GM19193 (cell line): Measurements from ENCODE around the gene PGAP2.
A peak's percentile ranks its signal among the peaks of the same experiment; 100 is the strongest.

Experiments
- POLR2A ChIP-seq: IDR thresholded peaks from 4 replicates; pipeline ENCODE4 v1.6.1; 2011; ENCODE audit not compliant: insufficient read depth, insufficient read length; ENCODE audit errors: extremely low read depth

PGAP2 gene

DNA sequence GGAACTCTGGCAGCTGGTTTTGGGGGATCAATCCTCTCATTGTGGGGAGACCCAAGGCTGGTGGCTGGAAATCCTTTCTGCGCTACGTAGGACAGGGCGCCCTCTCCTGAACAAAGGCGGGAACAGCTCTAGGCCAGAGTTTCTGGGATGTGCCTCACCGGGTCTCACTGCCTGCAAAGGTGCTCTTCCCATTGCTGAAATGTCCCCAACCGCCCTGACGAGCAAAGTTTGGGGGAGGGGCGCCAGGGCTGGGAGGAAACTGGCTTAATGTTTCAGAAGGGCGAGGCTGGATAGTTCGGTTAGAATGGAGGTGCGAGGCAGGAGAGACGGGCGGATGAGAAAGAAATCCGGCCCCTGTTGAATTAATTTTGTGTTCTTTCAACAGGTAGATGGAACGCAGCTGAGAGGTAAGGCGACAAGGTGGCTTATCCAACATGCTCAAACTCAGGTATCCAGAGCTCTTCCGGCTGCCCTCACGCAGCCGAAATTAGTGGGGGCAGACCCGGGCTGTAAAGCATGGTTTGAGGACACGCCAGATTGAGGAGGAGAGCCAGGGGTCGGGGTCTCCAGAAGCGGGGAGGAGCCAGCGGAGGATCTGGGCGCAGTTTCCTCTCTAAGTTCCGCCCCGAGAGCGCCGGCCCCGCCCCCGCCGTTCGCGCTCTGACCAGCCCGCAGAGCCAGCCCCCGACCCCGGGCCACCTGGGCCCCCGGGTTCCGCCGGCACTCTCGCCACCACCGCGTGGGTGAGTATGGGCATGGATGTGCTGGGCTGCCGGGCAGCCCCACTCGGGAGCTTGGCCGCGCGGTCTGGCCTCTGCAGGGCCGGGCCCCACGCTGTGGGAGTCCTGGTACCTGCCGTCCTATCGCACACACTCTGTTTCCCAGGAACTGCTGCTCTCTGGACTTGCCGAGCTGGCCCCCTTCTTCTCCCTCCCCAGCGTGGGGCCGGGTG is at the start of gene PGAP2:
PGAP2 (plus strand) TSS at position 652 of the 952 bp plus-strand sequence. CDS start 2,700 bp downstream, outside the sequence.
- TF ChIP-seq POLR2A = peak; percentile 51

DNA sequence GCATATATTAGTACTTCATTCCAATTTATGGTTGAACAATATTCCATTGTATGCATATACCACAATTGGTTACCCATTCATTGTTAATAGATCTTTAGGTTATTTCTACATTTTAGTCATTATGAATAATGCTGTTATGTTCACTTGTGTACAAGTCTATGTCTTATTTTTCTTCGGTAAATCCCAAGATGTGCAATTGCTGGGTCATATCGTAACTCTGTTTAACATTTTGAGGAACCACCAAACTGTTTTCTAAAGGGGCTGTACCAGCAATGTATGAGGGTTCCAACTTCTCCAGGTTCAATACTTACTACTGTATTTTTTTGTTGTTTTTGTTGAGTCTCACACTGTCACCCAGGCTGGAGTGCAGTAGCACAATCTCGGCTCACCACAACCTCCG is 44.1 kb upstream of the PGAP2 start:
- no peak for TF ChIP-seq POLR2A

DNA sequence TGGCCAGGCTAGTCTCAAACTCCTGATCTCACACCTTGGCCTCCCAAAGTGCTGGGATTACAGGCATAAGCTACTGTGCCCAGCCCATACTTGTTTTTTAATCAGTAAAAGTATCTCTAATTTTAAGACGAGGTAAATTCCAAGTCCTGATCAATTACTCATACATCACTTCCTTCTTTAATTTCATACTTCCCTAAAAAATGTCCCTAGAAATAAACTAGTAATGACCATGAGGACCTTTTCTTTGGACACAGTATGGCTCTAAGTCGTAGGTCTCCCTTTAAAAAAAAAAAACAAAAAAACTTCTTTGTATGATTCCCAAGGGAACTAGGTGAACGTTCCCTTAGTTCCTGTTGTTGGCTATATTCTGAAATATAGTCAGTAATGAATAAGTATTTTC is 40.8 kb upstream of the PGAP2 start:
- no peak for TF ChIP-seq POLR2A

DNA sequence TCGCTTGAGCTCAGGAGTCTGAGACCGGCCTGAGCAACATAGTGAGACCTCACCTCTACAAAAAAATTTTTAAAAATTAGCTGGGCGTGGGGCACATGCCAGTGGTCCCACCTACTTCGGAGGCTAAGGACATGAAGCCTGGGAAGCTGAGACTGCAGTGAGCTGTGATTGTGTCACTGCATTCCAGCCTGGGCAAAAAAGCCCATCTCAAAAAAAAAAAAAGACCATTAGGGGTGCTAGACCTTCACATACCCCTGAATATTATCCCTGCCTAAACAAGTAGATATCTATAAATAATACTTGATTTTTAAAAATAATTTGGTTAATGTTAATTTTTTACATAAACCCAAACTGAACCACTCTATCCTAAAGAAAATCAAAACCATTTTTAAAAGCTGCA is 35.2 kb upstream of the PGAP2 start:
- no peak for TF ChIP-seq POLR2A

DNA sequence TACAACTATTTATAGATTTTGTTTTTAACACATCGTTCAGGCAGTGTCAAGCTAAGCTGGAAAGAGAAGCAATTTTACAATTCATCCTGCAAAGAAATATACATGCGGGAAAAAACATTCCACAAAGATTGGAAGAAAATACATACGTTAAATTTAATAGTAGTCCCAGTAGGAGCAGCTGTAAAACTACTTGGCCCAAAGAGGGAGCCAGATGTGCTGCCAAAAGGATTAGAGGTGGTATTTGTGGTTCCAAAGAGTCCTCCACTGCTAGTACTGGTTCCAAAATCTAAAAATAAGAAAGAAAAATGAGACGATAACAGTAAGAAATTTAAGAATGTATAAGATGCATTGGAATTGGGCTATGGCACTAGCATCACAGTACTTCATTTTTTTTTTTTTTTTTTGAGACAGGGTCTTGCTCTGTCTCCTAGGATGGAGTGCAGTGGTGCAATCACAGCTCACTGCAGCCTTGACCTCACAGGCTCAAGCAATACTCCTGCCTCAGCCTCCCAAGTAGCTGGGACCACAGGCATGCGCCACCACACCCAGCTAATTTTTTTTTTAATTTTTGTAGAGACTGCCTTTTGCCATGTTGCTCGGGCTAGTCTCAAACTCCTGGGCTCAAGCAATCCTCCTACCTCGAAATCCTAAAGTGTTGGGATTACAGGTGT is 32.5 kb upstream of the PGAP2 start:
- no peak for TF ChIP-seq POLR2A

DNA sequence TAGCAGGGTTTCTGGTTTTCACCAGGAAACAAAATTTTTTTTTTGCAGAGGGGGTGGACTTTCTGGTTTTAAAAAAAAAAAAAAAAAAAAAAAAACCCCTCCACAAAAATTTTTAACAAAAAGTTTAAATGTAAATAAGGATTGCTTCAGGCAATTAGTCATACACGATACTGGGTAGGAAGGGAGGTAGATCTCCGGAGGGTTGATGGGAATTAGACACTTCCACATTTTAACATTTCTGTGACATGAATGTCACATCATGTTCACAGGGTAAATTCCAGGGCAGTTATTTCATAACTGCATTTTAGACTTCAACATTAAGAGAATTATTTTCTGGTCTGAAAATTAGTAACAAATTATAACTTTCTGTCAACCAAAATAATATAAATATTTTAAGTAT is 26.9 kb upstream of the PGAP2 start:
- no peak for TF ChIP-seq POLR2A

DNA sequence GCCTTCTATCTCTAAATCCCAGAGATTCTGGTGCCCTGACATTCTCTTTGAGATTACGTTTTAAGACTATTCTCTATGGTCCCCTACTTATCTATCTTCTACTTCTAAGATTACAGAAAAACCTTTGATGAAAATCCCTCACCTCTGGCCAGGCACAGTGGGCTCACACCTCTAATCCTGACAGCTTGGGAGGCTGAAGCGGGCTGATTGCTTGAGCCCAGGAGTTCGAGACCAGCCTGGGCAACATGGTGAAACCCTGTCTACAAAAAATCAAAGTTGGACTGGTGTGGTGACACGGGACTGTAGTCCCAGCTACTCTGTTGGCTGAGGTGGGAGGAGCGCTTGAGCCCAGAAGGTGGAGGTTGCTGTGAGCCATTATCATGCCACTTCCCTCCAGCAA is 25.4 kb upstream of the PGAP2 start:
- TF ChIP-seq POLR2A = no peak

DNA sequence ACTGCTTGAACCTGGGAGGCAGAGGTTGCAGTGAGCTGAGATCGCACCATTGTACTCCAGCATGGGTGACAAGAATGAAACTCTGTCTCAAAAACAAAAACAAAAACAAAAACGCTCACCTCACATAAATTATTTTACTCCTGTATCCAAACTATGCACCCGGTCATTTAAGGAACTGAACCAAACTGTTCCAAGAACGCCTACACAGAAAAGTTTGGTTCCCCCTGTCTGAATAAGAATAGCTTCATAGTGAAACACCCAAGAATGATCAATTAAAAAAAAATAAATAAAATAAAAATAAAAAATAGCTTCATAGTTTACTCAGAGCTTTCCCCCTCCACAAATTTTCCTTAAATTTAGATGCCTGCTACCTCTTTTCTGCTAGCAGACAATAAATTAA is 24.7 kb upstream of the PGAP2 start:
- TF ChIP-seq POLR2A = no peak

DNA sequence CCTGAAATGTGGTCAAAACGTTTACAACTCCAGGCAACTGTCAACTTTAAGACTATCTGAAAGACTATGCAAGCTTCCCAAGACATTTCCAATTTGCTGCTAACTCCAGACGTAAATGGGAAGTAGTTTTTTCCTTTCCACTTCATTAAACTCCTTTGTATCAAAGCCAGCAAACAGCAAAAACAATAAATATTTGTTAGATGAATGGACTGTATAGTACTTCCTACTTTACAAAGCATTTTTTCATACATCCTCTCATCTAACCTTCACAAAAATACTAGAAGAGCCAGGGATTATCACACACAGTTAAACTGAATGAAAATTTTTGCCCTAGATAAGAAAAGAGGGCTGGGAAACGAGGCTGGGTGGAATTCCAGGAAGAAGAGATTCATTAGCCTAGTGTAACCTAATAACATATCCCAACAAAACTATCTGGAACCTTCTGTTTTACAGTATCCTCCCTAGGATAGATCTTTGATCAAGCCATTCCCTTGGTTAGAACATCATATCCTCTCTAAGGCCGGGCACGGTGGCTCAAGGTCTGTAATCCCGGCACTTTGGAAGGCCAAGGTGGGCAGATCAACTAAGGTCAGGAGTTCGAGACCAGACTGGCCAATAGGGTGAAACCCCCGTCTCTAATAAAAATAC is 21.5 kb upstream of the PGAP2 start:
- no peak for TF ChIP-seq POLR2A

DNA sequence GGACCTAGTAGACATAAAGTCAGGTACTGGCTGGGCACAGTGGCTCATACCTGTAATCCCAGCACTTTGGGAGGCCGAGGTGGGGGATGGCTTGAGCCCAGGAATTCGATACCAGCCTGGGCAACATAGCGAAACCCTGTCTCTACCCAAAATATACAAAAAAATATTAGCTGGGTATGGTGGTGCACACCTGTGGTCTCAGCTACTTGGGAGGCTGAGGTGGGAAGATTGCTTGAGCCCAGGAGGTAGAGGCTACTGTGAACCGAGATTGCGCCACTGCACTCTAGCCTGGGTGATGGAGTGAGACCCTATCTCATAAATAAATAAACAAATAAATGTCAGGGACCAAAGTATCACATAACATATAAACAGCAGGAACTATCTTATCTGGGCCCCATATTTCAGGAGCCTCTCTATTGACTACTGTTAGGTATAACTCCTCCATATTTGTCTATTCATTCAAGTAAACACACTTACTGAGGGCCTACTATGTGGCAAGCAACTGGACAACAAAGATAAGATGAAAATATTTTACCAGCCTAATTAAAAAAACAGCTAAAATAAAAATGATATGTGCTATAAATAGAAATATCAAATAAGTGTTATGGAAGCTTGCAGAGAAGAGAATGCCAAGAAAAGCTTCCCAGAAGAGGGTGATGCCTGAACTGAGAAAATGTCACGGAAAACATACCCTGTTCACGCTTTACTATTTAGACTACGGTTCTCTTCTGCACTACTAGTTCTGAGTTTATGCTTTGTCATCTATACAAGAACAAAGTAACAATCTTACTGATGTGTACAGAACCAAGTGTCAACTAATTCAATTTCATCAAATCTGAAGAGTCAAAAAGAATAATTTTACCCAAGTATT is 13.0 kb upstream of the PGAP2 start:
- TF ChIP-seq POLR2A = no peak

DNA sequence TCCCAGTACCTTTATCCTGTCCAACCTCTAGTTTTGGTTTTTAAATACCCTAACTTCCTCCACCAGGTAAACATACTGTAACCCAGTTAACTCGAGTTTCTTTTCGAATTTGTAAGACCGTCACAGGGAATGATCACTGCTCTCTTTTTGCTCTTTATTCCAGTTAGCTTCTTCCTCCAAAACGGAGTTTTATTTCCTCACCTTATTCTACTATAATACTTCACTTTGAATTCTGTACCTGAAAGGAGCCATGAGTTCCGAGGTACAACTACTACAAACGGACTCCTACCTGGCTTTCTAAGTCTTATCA is 12.4 kb upstream of the PGAP2 start:
- no peak for TF ChIP-seq POLR2A

DNA sequence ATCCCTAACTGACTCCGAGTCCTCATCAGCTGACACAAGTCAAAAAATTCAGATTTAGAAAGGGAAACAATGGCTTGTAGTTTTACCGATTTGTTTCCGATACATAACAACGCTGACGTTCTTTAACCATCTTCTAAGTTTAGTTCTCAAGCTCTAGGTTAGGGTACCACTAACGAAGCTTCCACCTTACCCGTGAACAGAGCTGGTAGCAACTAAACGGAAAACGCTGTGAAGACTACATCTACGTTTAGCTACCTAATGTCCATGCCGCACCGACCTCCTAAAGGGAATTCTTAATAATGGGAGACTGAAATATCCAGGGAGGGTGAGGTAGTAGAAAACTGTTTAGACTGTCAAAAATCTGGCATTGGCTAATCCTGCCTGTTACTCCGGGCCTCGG is 12.0 kb upstream of the PGAP2 start:
- TF ChIP-seq POLR2A = no peak

DNA sequence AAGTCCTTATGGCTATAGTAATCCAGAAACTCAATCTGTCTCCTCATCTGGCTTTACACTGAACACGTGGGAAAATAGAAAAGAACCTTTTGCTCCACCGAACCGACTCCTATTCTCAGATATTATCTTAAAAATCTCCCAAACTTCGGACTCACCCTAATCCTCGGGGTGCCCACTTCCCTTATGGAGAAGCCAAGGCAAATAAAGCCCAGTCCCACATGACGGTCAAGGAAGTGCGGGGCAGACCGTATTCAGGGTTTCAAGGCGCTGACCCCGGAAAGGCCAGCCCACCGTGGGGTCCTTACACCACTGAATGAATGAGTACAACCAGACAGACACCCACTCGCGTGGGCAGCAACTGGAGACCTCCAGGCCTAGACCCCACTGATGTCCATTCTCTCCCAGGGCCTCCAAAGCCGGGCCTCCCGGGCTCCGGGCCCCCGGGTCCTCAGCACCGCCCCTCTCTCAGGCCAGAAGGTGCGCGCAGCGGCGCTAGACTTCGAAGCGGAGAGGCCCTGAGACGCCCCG is 11.5 kb upstream of the PGAP2 start:
- no peak for TF ChIP-seq POLR2A

DNA sequence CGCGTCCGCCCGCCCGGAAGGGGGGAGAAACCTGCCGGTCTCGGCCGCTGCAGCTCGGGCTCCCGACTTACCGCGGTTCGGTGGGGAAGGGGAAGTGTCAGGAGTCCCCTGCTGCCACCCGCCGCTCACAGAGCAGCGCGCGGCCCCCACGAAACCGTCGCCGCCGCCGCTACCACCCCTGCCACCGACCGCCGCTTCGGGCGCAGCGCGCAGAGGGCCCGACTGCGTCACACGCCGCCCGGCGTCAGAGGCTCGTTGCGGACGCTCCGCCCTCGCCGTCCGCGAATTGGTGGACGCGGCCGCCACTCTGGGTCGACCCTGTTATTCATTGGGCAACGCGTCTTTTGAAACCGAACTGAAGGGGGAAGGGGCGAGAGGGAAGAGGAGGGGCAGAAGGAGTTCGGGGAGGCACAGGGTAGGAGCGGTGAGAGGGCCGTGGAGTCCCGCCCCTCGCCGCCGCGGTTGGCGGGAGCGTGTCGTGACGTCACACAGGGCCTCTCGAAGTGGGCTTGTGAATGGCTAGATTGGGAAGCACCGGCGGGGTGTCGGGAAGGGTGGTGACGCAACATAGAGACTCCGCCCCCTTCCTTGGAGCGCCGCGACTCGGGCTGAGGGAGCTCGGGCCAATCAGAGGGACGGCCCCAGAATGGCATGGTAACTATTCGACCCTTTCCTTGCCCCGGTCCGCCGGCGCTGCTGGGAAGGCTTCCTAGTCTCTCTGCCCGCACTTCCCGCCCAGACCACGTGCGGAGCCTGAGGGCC is 10.8 kb upstream of the PGAP2 start, which contains the start of gene NUP98:
NUP98 (minus strand) TSS at position 226 of the 762 bp plus-strand sequence. CDS start 15,437 bp downstream, outside the sequence.
- peak; percentile 91 for TF ChIP-seq POLR2A
